ENCODE results near the gene OSBPL1A. TPM values are rescaled to one million over a fixed set of nuclear protein-coding genes. Genes with fewer than 3 reads are reported as not detected.

The OSBPL1A gene
- polyA plus RNA-seq, 3 donors: 13.4 to 79.5 (median 49.5) TPM

- H3K27ac ChIP-seq (ENCODE audit: low read depth, low read length): no peak overlapping the region
These were observed 120.6 kb downstream of the OSBPL1A start for GRCh38 chr18:24276994-24277393.

DNA sequence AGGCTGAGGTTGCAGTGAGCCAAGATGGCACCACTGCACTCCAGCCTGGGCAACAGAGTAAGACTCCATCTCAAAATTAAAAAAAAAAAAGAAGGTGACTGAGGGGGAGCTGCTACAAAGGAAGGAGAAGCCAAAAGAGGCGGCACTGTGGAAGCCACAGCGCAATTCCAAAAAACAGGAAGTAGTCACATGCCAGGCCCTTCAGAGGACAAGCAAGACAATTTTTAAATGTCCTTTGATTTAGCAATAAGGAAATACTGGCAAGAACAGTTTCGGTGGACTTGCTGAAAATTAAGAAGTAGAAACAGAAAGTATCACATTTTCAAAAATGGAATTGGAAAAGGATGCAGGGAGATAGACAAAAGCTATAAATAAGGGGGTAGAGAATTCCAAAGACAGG, 122.8 kb downstream of the OSBPL1A start:
- no peak overlapping the region for H3K27ac ChIP-seq (ENCODE audit: low read depth, low read length)
- WGBS, 3 donors: 26 to 81% (median 30%) methylated on average over 3 of the region's 3 CpGs

- no peak overlapping the region for H3K27ac ChIP-seq (ENCODE audit: low read depth, low read length)
- 61 to 94% (median 91%) methylated on average over 2 of the region's 2 CpGs for WGBS, 3 donors
These were observed 124.0 kb downstream of the OSBPL1A start for GRCh38 chr18:24273596-24273995.

- H3K27ac ChIP-seq (ENCODE audit: low read depth, low read length): peak overlapping the region; percentile 57
- 3 to 6% (median 3%) methylated on average over 9 of the region's 9 CpGs for WGBS, 3 donors
These were observed 125.4 kb downstream of the OSBPL1A start for GRCh38 chr18:24272229-24272525.

DNA sequence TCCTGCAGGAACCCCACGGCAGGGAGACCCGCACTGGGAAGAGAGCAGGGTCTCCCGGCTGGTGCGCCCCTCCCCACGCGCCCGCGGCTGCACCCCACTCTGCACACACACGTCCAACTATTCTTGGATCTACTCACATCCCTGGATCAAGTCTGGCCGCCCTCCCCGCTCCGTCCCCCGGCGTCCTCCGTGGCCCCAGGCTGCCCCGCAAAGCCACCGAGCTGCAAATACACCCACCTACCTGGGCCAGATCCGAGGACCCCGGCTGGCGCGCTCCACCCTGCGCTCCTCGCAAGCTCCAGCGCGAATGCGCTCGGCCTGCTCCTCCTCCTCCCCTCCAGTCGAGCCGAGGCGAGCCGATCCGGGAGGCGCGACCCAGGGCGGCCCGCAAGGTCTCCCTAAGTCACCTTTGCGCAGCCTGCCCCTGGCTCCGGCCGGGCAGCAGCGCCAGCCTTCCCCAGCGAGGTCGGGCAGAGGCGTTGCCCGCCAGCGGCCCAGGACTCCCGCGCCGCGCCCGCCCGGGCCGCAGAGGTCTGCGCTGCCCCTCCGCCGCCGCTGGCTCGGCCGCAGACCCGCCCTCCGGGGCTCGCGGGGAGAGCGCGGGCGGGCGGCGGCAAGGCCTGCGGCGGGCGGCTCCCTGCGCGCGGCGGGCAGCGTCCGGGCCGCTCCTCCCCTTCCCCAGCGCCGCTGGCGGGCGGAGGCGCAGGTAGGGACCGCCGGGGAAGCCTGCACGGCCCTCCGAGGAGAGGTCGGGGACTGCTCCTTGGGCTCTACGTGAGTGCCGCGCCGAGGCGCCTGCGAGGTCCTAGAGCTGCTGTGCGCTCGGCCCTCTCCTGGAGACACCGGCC, 126.0 kb downstream of the OSBPL1A start:
- H3K27ac ChIP-seq (ENCODE audit: low read depth, low read length): peak overlapping the region; percentile 57
- WGBS, 3 donors: 1% methylated on average over 77 to 96 of the region's 96 CpGs

DNA sequence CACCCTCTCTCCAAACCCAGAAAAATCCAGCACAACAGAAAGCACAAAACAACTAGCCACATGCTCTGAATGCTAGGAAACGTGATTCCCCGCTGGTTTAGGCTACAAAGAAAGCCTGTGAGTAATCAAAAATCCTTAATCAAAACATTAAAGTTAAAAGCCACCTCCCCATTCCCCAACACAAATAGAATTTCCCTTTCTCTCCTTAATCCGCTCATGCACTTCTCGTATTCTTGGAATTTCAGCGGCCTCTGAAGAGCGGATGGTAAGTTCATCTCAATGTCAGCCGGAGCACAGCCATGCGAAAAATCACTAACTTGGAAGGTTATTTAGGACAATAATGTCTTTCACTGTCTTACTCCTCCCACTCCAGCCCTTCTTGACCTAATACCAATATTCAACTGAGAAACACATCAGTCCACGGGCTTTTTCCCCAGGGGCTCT, 126.7 kb downstream of the OSBPL1A start:
- 6 to 42% (median 30%) methylated on average over 9 of the region's 9 CpGs for WGBS, 3 donors
- no peak overlapping the region for H3K27ac ChIP-seq (ENCODE audit: low read depth, low read length)

GRCh38 chr18:24270358-24270936, 127.2 kb downstream of the OSBPL1A start:
- H3K27ac ChIP-seq (ENCODE audit: low read depth, low read length): no peak overlapping the region
- WGBS, 3 donors: 22 to 42% (median 41%) methylated on average over 4 of the region's 4 CpGs

GRCh38 chr18:24268784-24269550, 128.7 kb downstream of the OSBPL1A start:
- WGBS, 3 donors: 86 to 88% (median 88%) methylated on average over 10 of the region's 10 CpGs
- H3K27ac ChIP-seq (ENCODE audit: low read depth, low read length): no peak overlapping the region

- no peak overlapping the region for H3K27ac ChIP-seq (ENCODE audit: low read depth, low read length)
- WGBS, 3 donors: 81 to 100% (median 96%) methylated on average over 1 of the region's 1 CpG
These were observed 129.7 kb downstream of the OSBPL1A start for GRCh38 chr18:24267878-24268277.

- no peak overlapping the region for H3K27ac ChIP-seq (ENCODE audit: low read depth, low read length)
- 71 to 97% (median 92%) methylated on average over 1 of the region's 1 CpG for WGBS, 3 donors
These were observed 131.5 kb downstream of the OSBPL1A start for GRCh38 chr18:24266131-24266530.

DNA sequence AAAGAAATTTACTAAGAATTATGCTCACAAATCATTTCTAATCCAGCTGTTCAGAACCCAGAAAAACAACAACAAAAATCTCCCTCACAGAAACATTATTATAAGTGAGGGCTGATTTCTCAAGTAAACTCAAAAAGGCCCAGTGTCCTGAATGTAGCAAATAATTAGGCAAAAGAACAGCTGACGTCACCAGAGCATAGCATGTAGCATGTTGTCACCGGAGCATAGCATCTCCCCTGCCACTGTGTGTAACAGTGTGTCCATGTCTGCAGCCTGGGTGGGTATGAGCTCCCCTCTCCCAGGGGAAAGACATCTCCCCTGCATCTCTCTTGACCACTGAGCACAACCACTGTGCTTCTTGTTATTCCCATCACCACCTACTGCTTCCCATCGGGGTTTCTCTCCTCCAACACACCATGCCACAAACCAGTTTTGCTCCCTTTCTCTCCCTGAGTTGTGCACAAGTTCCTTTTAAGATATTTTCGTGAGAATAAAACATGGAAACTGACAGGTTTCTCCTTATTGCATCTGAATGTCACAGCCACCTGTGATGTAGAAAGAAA, 132.0 kb downstream of the OSBPL1A start:
- no peak overlapping the region for H3K27ac ChIP-seq (ENCODE audit: low read depth, low read length)
- WGBS, 3 donors: 77 to 84% (median 79%) methylated on average over 4 of the region's 4 CpGs

GRCh38 chr18:24263050-24263449, 134.6 kb downstream of the OSBPL1A start:
- 73 to 96% (median 91%) methylated on average over 2 of the region's 2 CpGs for WGBS, 3 donors
- no peak overlapping the region for H3K27ac ChIP-seq (ENCODE audit: low read depth, low read length)

GRCh38 chr18:24262087-24262486, 135.5 kb downstream of the OSBPL1A start:
- H3K27ac ChIP-seq (ENCODE audit: low read depth, low read length): no peak overlapping the region

GRCh38 chr18:24259869-24260641, 137.6 kb downstream of the OSBPL1A start:
- no peak overlapping the region for H3K27ac ChIP-seq (ENCODE audit: low read depth, low read length)
- 93 to 94% (median 94%) methylated on average over 6 of the region's 6 CpGs for WGBS, 3 donors

More at GRCh38 chr18:24262087-24262486, 135.5 kb downstream of the OSBPL1A start:
- WGBS, 3 donors: 61 to 78% (median 70%) methylated on average over 4 of the region's 4 CpGs

DNA sequence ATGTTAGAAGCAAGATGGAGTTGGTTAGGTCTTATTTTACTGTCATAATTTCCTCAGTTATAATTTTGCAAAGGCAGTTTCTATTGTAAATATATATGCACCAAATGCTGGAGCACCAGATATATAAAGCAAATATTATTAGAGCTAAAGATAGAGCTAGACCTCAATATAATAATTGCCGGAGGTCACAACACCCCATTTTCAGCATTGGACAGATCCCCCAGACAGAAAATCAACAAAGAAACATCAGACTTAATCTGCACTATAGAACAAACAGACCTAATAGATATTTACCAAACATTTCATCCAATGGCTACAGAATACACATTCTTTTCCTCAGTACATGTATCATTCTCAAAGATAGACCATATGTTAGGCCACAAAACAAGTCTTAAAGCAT, 143.6 kb downstream of the OSBPL1A start:
- WGBS, 3 donors: 50 to 100% (median 100%) methylated on average over 1 of the region's 1 CpG
- H3K27ac ChIP-seq (ENCODE audit: low read depth, low read length): no peak overlapping the region

DNA sequence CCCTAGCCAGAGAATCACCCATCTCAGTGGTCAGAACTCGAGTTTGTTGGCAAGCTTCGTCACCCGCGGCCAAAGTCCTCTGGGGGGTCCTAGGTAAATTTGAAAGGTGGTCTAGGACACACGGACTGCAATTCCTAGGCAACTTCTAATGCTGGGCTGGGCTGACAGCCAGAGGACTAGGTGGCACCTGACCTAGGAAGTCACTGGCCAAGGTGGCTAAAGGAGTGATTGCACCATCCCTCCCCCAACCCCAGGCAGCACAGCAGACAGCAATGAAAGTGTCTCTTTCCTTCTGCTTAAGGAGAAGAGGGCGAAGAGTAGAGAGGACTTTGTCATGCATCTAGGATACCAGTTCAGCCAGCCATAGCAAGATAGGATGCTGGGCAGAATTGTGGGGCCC, 147.9 kb downstream of the OSBPL1A start:
- 94 to 98% (median 96%) methylated on average over 6 of the region's 6 CpGs for WGBS, 3 donors
- H3K27ac ChIP-seq (ENCODE audit: low read depth, low read length): no peak overlapping the region

DNA sequence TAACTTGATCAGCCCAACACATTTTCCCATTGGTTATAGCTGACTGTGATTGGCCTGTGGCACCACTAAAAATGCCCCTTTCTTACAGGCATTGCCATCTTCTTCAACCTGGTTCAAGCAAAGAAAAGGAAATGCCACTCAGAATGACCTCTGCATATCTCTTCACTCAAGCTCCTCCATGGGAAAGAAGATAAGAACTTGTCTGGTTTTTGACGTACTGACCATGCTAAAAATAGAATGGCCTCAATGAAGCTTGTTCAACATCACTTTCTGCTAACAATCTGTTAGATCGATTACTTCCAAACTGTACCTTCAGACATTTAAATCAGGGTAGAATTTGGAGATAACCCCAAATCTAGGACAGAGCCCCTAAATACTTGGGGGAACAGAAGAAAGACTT, 149.3 kb downstream of the OSBPL1A start:
- WGBS, 3 donors: 55 to 72% (median 66%) methylated on average over 2 of the region's 2 CpGs

GRCh38 chr18:24246143-24246542, 151.5 kb downstream of the OSBPL1A start:
- no peak overlapping the region for H3K27ac ChIP-seq (ENCODE audit: low read depth, low read length)
- 85 to 99% (median 93%) methylated on average over 3 of the region's 3 CpGs for WGBS, 3 donors

More for the DNA sequence above, 149.3 kb downstream of the OSBPL1A start:
- no peak overlapping the region for H3K27ac ChIP-seq (ENCODE audit: low read depth, low read length)
